HAP-1 (cell line): Measurements from ENCODE around the gene CCDC70.
"Not testable (repeated sequence)": the region's sequence is repeated elsewhere in the genome, so short reads cannot be mapped to it uniquely, and the experiment has no call there.

Experiments used
- DNase-seq, 2 experiments: peaks; one replicate each; pipeline ENCODE4 v3.0.0-alpha.2; 2016 to 2020; ENCODE audit warnings: low spot score in 2 of 2
- H3K27me3 ChIP-seq: fragments of 250-450 bp; sonication (Bioruptor Pico); 2 replicates; pipeline ENCODE4 v1.5.1; 2020; ENCODE audit warnings: low read depth, mild to moderate bottlenecking, moderate library complexity
- H3K36me3 ChIP-seq: fragments of 250-450 bp; sonication (Bioruptor Pico); replicated peaks from 2 replicates; pipeline ENCODE4 v1.5.1; 2020; ENCODE audit warnings: mild to moderate bottlenecking
- H3K4me1 ChIP-seq: fragments of 250-450 bp; sonication (Bioruptor Pico); 2 replicates; pipeline ENCODE4 v1.5.1; 2020; ENCODE audit warnings: mild to moderate bottlenecking
- H3K4me3 ChIP-seq: fragments of 250-450 bp; sonication (Bioruptor Pico); 2 replicates; pipeline ENCODE4 v1.5.1; 2020; ENCODE audit warnings: mild to moderate bottlenecking, moderate library complexity
- H3K9me3 ChIP-seq: fragments of 250-450 bp; sonication (Bioruptor Pico); 2 replicates; pipeline ENCODE4 v1.5.1; 2020; ENCODE audit warnings: mild to moderate bottlenecking, moderate library complexity
- in situ Hi-C: fragments of 300-500 bp; cut with MboI; formaldehyde crosslinking; loops from 3 replicates; pipeline ENCODE4 v1.14.3; 2020; ENCODE audit warnings: low sequenced_read_pairs, inconsistent platforms, mixed read lengths

The CCDC70 gene

GRCh38 chr13:51823359-51823758 is 38.4 kb upstream of the CCDC70 start:
- in situ Hi-C loops, result loop anchor here (5.0 kb wide), 1 partner anchor 299 kb away; no protein-coding TSS in a partner anchor
- H3K36me3 ChIP-seq, result no peaks in the 10 kb centered on the region
- peaks cover 3% of the 10 kb centered on the region; the same call in 1 of the 2 replicates for H3K4me1 ChIP-seq
- peaks cover 16% of the 10 kb centered on the region for H3K27me3 ChIP-seq
- no peaks in the 10 kb centered on the region for H3K9me3 ChIP-seq
- H3K4me3 ChIP-seq, result no peak overlapping the region
- no peak for DNase-seq

DNA sequence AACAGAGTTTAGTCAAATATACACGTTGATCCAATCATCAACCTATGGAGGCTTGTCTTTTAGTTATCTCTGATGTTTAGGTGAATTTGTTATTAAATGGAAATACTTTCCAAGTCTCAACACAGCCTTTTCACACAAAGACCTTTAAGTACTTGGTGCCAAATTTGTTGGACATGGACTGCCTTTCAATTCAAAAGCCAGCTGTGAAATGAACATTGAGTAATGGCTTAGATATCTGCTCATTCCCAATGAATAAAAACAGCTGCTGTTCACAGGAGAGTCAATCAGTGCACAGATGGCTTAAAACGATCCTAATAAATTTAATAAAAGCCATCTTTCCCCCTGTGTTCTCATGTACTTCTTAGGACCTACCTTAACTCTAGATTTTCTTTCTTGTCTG is 37.9 kb upstream of the CCDC70 start:
- Histone ChIP-seq H3K4me3 (no peak overlapping the region), H3K9me3 (no peaks in the 10 kb centered on the region), H3K36me3 (no peaks in the 10 kb centered on the region), H3K27me3 (peaks cover 11% of the 10 kb centered on the region), H3K4me1 (peaks cover 3% of the 10 kb centered on the region; the same call in 1 of the 2 replicates)
- in situ Hi-C loops, result loop anchor here (5.0 kb wide), 1 partner anchor 298 kb away; no protein-coding TSS in a partner anchor
- DNase-seq, result no peak

DNA sequence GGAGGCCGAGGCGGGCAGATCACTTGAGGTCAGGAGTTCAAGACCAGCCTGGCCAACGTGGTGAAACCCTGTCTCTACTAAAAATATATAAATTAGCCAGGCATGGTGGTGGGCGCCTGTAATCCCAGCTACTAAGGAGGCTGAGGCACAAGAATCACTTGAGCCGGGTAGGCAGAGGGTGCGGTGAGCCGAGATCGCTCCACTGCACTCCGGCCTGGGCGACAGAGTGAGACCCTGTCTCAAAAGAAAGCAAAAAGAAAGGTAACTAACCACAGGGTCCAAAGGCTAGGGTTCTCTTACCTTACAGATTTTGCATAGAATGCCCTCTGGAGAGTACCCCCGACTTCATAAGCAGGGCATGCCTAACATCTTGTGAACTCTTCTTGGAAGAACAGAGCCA is 37.1 kb upstream of the CCDC70 start:
- not testable (repeated sequence) for H3K4me3 ChIP-seq, H3K36me3 ChIP-seq, H3K27me3 ChIP-seq, DNase-seq, H3K4me1 ChIP-seq, H3K9me3 ChIP-seq
- in situ Hi-C loops, result loop anchor here (5.0 kb wide), 1 partner anchor 298 kb away; no protein-coding TSS in a partner anchor

DNA sequence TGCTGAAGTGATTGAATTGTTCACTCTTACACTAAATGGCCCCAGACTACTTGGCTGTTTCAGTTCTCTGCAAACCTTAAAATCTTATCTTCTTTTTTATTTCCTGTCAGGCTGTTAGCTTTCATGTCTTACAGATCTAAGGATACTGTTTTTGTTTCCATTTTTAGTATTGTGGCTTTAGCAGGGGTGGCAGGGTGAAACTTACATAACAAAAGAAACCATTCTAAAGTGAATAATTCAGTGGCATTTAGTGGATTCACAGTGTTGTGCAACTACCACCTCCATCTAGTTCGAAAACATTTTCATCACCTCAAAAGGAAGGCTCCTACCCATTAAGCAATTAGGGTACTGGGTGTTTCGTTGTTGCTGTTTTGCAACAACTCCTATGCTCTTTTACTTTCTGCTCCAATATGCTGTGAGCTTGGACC is 36.6 kb upstream of the CCDC70 start:
- H3K4me3 ChIP-seq, result no peak overlapping the region
- DNase-seq, result no peak

GRCh38 chr13:51825681-51826254 is 36.0 kb upstream of the CCDC70 start:
- Histone ChIP-seq H3K36me3 (no peaks in the 10 kb centered on the region), H3K9me3 (no peaks in the 10 kb centered on the region), H3K27me3 (peaks cover 2% of the 10 kb centered on the region; the same call in 1 of the 2 replicates), H3K4me3 (no peak overlapping the region), H3K4me1 (peaks cover 3% of the 10 kb centered on the region; the same call in 1 of the 2 replicates)
- no peak for DNase-seq
- in situ Hi-C loops, result no loop called here

More for the DNA sequence above, 36.6 kb upstream of the CCDC70 start:
- in situ Hi-C loops, result no loop called here
- Histone ChIP-seq H3K27me3 (peaks cover 4% of the 10 kb centered on the region), H3K36me3 (no peaks in the 10 kb centered on the region), H3K9me3 (no peaks in the 10 kb centered on the region), H3K4me1 (peaks cover 3% of the 10 kb centered on the region; the same call in 1 of the 2 replicates)

GRCh38 chr13:51826606-51827005 is 35.2 kb upstream of the CCDC70 start:
- Histone ChIP-seq H3K4me3 (no peak overlapping the region), H3K27me3 (peaks cover 2% of the 10 kb centered on the region; the same call in 1 of the 2 replicates), H3K4me1 (peaks cover 3% of the 10 kb centered on the region; the same call in 1 of the 2 replicates), H3K36me3 (no peaks in the 10 kb centered on the region), H3K9me3 (no peaks in the 10 kb centered on the region)
- no peak for DNase-seq
- in situ Hi-C loops, result no loop called here

GRCh38 chr13:51827254-51827653 is 34.5 kb upstream of the CCDC70 start:
- peaks cover 3% of the 10 kb centered on the region; the same call in 1 of the 2 replicates for H3K4me1 ChIP-seq
- H3K4me3 ChIP-seq, result no peak overlapping the region
- in situ Hi-C loops, result no loop called here
- H3K36me3 ChIP-seq, result no peaks in the 10 kb centered on the region
- no peaks in the 10 kb centered on the region; the same call in 1 of the 2 replicates for H3K27me3 ChIP-seq
- no peak for DNase-seq
- H3K9me3 ChIP-seq, result no peaks in the 10 kb centered on the region

DNA sequence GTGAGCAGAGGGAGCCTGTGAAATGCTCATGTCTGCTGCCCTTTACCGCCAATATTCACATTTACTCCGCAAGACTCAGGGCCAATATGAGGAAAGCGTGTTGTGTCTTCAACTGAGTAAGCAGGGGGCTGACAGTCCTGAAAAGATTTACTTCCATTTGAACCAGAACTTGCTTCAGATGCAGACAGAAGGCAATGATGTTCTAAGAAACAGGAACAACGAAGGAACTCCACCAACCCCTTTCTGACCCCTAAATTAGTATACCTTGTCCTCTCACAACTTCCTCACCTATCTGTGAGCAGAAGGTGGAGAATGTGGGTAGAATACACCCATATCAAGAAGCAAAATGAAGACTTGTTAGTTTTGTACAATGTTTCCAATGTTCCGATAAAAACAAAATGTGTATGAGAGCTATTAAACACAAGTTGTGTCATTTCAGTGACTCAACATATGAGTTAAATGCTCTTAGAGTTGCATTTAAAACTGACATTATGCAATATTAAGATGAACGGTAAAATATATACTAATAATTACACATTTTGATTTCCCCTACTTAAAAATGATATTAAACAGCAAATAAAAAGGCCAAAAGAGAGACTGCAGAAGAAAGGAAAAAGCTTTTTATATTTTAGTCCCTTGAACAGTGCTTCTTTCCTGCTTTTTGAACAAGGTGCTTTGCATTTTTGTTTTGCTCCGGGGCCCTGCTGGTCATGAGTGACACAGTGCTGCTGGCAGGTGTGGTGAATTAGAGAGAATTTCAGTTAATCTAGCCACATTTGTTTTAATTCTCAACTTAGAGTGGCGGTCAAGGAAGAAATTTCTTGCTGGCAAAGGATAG is 32.8 kb upstream of the CCDC70 start:
- H3K9me3 ChIP-seq, result no peaks in the 10 kb centered on the region
- H3K36me3 ChIP-seq, result no peaks in the 10 kb centered on the region
- in situ Hi-C loops, result no loop called here
- H3K4me1 ChIP-seq, result peaks cover 3% of the 10 kb centered on the region; the same call in 1 of the 2 replicates
- H3K27me3 ChIP-seq, result peaks cover 2% of the 10 kb centered on the region
- DNase-seq, result no peak
- no peak overlapping the region for H3K4me3 ChIP-seq

DNA sequence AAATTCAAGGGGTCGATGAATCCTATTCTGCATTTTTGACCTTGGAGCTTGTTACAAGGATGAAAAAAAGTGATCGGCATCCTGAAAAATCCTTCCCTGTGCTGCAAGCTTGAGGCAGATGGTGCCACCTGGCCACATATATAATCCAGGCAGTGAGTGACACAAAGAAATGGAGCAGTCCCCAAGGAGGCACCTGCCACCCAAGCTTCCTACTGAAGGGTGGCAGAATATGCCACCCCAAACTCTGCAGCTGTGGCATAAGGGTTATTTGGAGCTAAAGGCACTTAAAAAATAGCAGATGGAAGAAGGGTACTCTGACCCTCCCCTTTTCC is 32.2 kb upstream of the CCDC70 start:
- in situ Hi-C loops, result no loop called here
- H3K27me3 ChIP-seq, result peaks cover 2% of the 10 kb centered on the region
- no peak overlapping the region for H3K4me3 ChIP-seq
- no peak for DNase-seq
- peaks cover 3% of the 10 kb centered on the region; the same call in 1 of the 2 replicates for H3K4me1 ChIP-seq
- H3K36me3 ChIP-seq, result no peaks in the 10 kb centered on the region
- no peaks in the 10 kb centered on the region for H3K9me3 ChIP-seq

- no peak for DNase-seq
- H3K4me1 ChIP-seq, result no peaks in the 10 kb centered on the region; the same call in 1 of the 2 replicates
- no peaks in the 10 kb centered on the region for H3K9me3 ChIP-seq
- no peaks in the 10 kb centered on the region for H3K36me3 ChIP-seq
- H3K4me3 ChIP-seq, result no peak overlapping the region
- in situ Hi-C loops, result no loop called here
- peaks cover 2% of the 10 kb centered on the region for H3K27me3 ChIP-seq
Observed at GRCh38 chr13:51831519-51831918, 30.2 kb upstream of the CCDC70 start.

DNA sequence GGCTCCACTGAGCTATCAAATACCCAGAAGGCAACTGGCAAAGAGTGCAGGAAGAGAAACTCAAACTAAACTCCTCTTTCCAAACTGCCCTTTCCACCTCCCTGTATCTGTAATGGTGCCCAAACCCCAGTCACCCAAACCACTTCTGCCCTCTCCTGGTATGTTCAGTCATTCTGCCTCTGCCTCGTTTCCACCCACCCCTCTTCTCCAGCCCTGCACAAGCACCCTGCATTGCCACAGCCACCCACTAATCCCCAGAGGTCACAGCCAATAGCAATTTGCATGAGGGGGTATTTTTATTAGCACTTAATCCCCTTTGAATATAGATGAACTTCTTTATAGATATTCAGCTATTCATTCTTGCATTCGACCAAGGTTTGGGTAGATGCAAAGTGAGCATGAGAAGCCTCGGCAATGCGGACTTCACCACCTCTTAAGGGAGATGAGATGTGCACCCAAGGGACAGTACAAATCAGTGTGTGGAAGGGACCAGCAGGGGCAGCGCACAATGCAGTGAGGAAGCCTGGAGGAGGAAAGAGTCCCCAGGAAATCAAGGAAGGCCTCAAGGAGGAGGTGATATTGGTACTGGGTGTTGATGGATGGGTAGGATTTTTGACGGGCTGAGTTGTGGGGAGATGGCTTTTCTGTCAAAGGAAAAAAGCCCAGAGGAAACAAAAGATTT is 29.2 kb upstream of the CCDC70 start:
- Histone ChIP-seq H3K4me1 (no peaks in the 10 kb centered on the region; the same call in 1 of the 2 replicates), H3K9me3 (no peaks in the 10 kb centered on the region), H3K36me3 (no peaks in the 10 kb centered on the region), H3K27me3 (peaks cover 2% of the 10 kb centered on the region), H3K4me3 (no peak overlapping the region)
- in situ Hi-C loops, result no loop called here
- DNase-seq, result peak; percentile 47 to 65

DNA sequence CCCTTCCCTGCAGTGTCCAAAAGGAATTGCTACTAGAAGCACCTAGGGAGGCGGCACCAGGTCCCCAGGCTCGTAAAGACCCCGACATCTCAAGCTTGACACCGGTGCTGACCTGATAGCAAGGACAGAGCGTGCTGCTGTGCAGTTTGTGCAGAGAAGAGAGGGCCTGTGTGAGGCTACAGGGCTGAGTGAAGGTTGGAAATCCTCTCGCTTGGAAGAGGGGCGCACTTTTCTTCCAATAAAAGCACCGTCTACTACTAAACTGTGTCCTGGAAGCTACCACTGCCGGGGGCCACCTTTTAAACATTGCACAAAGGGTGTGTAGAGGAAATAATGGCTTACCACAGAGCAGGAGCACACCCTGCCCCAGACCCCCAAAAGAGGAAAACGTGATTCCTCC is 27.8 kb upstream of the CCDC70 start:
- DNase-seq, result no peak
- H3K4me3 ChIP-seq, result no peak overlapping the region
- in situ Hi-C loops, result no loop called here
- no peaks in the 10 kb centered on the region for H3K36me3 ChIP-seq
- H3K9me3 ChIP-seq, result no peaks in the 10 kb centered on the region
- no peaks in the 10 kb centered on the region; the same call in 1 of the 2 replicates for H3K4me1 ChIP-seq
- H3K27me3 ChIP-seq, result peaks cover 2% of the 10 kb centered on the region

- no peak for DNase-seq
- peaks cover 2% of the 10 kb centered on the region; the same call in 1 of the 2 replicates for H3K27me3 ChIP-seq
- no peak overlapping the region for H3K4me3 ChIP-seq
- H3K4me1 ChIP-seq, result no peaks in the 10 kb centered on the region; the same call in 1 of the 2 replicates
- H3K36me3 ChIP-seq, result no peaks in the 10 kb centered on the region
- H3K9me3 ChIP-seq, result no peaks in the 10 kb centered on the region
- in situ Hi-C loops, result no loop called here
Observed at GRCh38 chr13:51834581-51835171, 27.1 kb upstream of the CCDC70 start.
